SK-N-SH treated with all-trans-retinoic acid at 6 μM for 48 hours (cell line): Measurements from ENCODE around the gene TXNRD2.

ENCODE experiments used
- ATAC-seq: fragments of 200-7000 bp; cut with Tn5 transposase; 3 replicates; pipeline ENCODE4 v1.9.1; 2020; ENCODE audit warnings: mild to moderate bottlenecking, moderate library complexity
- ARNTL ChIP-seq: fragments of 450-650 bp; formaldehyde crosslinking; IDR thresholded peaks from 2 replicates; pipeline ENCODE4 v1.5.0; 2020; ENCODE audit warnings: low read depth, mild to moderate bottlenecking, moderate library complexity, borderline replicate concordance
- BACH2 ChIP-seq: fragments of 250-450 bp; sonication (Bioruptor Pico); IDR thresholded peaks from 2 replicates; pipeline ENCODE4 v1.9.0; 2021; ENCODE audit warnings: mild to moderate bottlenecking, borderline replicate concordance
- CREB5 ChIP-seq: fragments of 250-450 bp; sonication (Bioruptor Pico); IDR thresholded peaks from 2 replicates; pipeline ENCODE4 v1.5.1; 2020; ENCODE audit warnings: low read depth, mild to moderate bottlenecking, moderate library complexity
- CSDC2 ChIP-seq: fragments of 250-450 bp; sonication (Bioruptor Pico); IDR thresholded peaks from 2 replicates; pipeline ENCODE4 v1.5.0; 2020; ENCODE audit warnings: mild to moderate bottlenecking, moderate library complexity
- CSRNP3 ChIP-seq: fragments of 250-450 bp; sonication (Bioruptor Pico); IDR thresholded peaks from 2 replicates; pipeline ENCODE4 v1.5.1; 2021; ENCODE audit warnings: mild to moderate bottlenecking, moderate library complexity
- ESRRG ChIP-seq: fragments of 250-450 bp; sonication (Bioruptor Pico); IDR thresholded peaks from 2 replicates; pipeline ENCODE4 v1.6.1; 2021; ENCODE audit warnings: mild to moderate bottlenecking
- GLIS3 ChIP-seq: fragments of 250-450 bp; sonication (Bioruptor Pico); IDR thresholded peaks from 2 replicates; pipeline ENCODE4 v1.5.0; 2020; ENCODE audit warnings: mild to moderate bottlenecking, moderate library complexity
- ISL1 ChIP-seq: fragments of 250-450 bp; sonication (Bioruptor Pico); IDR thresholded peaks from 2 replicates; pipeline ENCODE4 v2.1.2; 2022; ENCODE audit warnings: mild to moderate bottlenecking, moderate library complexity
- OSR1 ChIP-seq: fragments of 250-450 bp; sonication (Bioruptor Pico); IDR thresholded peaks from 2 replicates; pipeline ENCODE4 v1.8.0; 2022; ENCODE audit warnings: moderate library complexity, mild to moderate bottlenecking, inconsistent platforms
- PATZ1 ChIP-seq: fragments of 250-450 bp; sonication (Bioruptor Pico); IDR thresholded peaks from 2 replicates; pipeline ENCODE4 v1.8.0; 2020; ENCODE audit warnings: mild to moderate bottlenecking, moderate library complexity, borderline replicate concordance
- POU6F1 ChIP-seq: fragments of 250-450 bp; sonication (Bioruptor Pico); IDR thresholded peaks from 2 replicates; pipeline ENCODE4 v1.8.0; 2021; ENCODE audit warnings: low read depth, mild to moderate bottlenecking, moderate library complexity, borderline replicate concordance
- PPARA ChIP-seq: fragments of 250-450 bp; sonication (Bioruptor Pico); IDR thresholded peaks from 2 replicates; pipeline ENCODE4 v1.5.0; 2020; ENCODE audit warnings: mild to moderate bottlenecking, borderline replicate concordance
- SNAI2 ChIP-seq: fragments of 250-450 bp; sonication (Bioruptor Pico); IDR thresholded peaks from 2 replicates; pipeline ENCODE4 v1.5.0; 2020; ENCODE audit warnings: mild to moderate bottlenecking, moderate library complexity
- TCF4 ChIP-seq: fragments of 250-450 bp; sonication (Bioruptor Pico); IDR thresholded peaks from 2 replicates; pipeline ENCODE4 v1.8.0; 2021; ENCODE audit warnings: mild to moderate bottlenecking, moderate library complexity, borderline replicate concordance
- TOX ChIP-seq: fragments of 250-450 bp; sonication (Bioruptor Pico); IDR thresholded peaks from 2 replicates; pipeline ENCODE4 v1.8.0; 2021; ENCODE audit warnings: mild to moderate bottlenecking, moderate library complexity, borderline replicate concordance
- TSHZ2 ChIP-seq: fragments of 250-450 bp; sonication (Bioruptor Pico); IDR thresholded peaks from 2 replicates; pipeline ENCODE4 v1.5.0; 2020; ENCODE audit warnings: mild to moderate bottlenecking, moderate library complexity
- ZC3H10 ChIP-seq: fragments of 250-450 bp; sonication (Bioruptor Pico); IDR thresholded peaks from 2 replicates; pipeline ENCODE4 v1.5.1; 2021; ENCODE audit warnings: mild to moderate bottlenecking, moderate library complexity
- ZFP3 ChIP-seq: fragments of 250-450 bp; sonication (Bioruptor Pico); IDR thresholded peaks from 2 replicates; pipeline ENCODE4 v1.5.0; 2020; ENCODE audit warnings: mild to moderate bottlenecking, moderate library complexity
- ZNF565 ChIP-seq: fragments of 450-650 bp; formaldehyde crosslinking; conservative IDR thresholded peaks from 2 replicates; pipeline ENCODE4 v1.5.0; 2020; ENCODE audit warnings: low read depth, mild to moderate bottlenecking, moderate library complexity
- ZNF70 ChIP-seq: fragments of 450-650 bp; formaldehyde crosslinking; IDR thresholded peaks from 2 replicates; pipeline ENCODE4 v1.5.0; 2020; ENCODE audit warnings: mild to moderate bottlenecking, moderate library complexity
- ZNF8 ChIP-seq: fragments of 450-650 bp; formaldehyde crosslinking; IDR thresholded peaks from 2 replicates; pipeline ENCODE4 v1.5.0; 2020; ENCODE audit warnings: mild to moderate bottlenecking, moderate library complexity

Gene TXNRD2

GRCh38 chr22:19943082-19944026, 1.7 kb upstream of the TXNRD2 start:
- ATAC-seq: peak; percentile 60
- no peak for TF ChIP-seq TOX
- TF ChIP-seq CSDC2 (CRISPR knock-in tag): 0 out of 2 replicates have a peak, but pooled peaks have one; percentile 26
- no peak for TF ChIP-seq POU6F1 (CRISPR knock-in tag)
- TF ChIP-seq CREB5 (CRISPR knock-in tag): peak; percentile 40; the same call in 1 of the 2 replicates

- TF ChIP-seq ESRRG (CRISPR knock-in tag) (no peak), ZNF70 (CRISPR knock-in tag) (no peak), CSDC2 (CRISPR knock-in tag) (no peak), ZNF565 (CRISPR knock-in tag) (no peak), ZFP3 (no peak), GLIS3 (CRISPR knock-in tag) (no peak), ZNF8 (CRISPR knock-in tag) (no peak), CSRNP3 (no peak), CREB5 (CRISPR knock-in tag) (no peak), TSHZ2 (no peak), ARNTL (CRISPR knock-in tag) (no peak), PPARA (CRISPR knock-in tag) (no peak), SNAI2 (no peak), ZC3H10 (CRISPR knock-in tag) (no peak), TCF4 (CRISPR knock-in tag) (no peak), POU6F1 (CRISPR knock-in tag) (no peak), PATZ1 (CRISPR knock-in tag) (no peak), OSR1 (CRISPR knock-in tag) (no peak), ISL1 (CRISPR knock-in tag) (no peak), BACH2 (CRISPR knock-in tag) (no peak)
- ATAC-seq: peak; percentile 71
Observed at GRCh38 chr22:19942157-19943081, 801 bp upstream of the TXNRD2 start.
